GM21825 (cell line): ENCODE results near the gene CDH13.
"Not testable (repeated sequence)": the region's sequence is repeated elsewhere in the genome, so short reads cannot be mapped to it uniquely, and the experiment has no call there.

Experiments
- ATAC-seq: cut with Tn5 transposase; IDR thresholded peaks from one replicate; pipeline ENCODE4 v1.9.1; 2021; ENCODE audit warnings: mild to moderate bottlenecking, moderate library complexity; ENCODE audit not compliant: unreplicated experiment

The CDH13 gene

GRCh38 chr16:82933933-82934332 lies 307.2 kb downstream of the CDH13 start:
- ATAC-seq = not testable (repeated sequence)

- ATAC-seq = no peak
Observed at GRCh38 chr16:82935766-82936165, 309.0 kb downstream of the CDH13 start.

GRCh38 chr16:82936941-82937551 lies 310.3 kb downstream of the CDH13 start:
- no peak for ATAC-seq

GRCh38 chr16:82937926-82938520 lies 311.3 kb downstream of the CDH13 start:
- ATAC-seq = no peak

GRCh38 chr16:82943371-82943770 lies 316.6 kb downstream of the CDH13 start:
- ATAC-seq = no peak

GRCh38 chr16:82945420-82946101 lies 318.8 kb downstream of the CDH13 start:
- ATAC-seq = no peak

- ATAC-seq = no peak
Observed at GRCh38 chr16:82947698-82948097, 320.9 kb downstream of the CDH13 start.

- ATAC-seq = no peak
Observed at GRCh38 chr16:82949016-82949415, 322.2 kb downstream of the CDH13 start.

GRCh38 chr16:82953517-82953916 lies 326.7 kb downstream of the CDH13 start:
- no peak for ATAC-seq

GRCh38 chr16:82954224-82954929 lies 327.6 kb downstream of the CDH13 start:
- ATAC-seq = no peak

- ATAC-seq = no peak
Observed at GRCh38 chr16:82955741-82956348, 329.1 kb downstream of the CDH13 start.

- no peak for ATAC-seq
Observed at GRCh38 chr16:82957212-82957611, 330.4 kb downstream of the CDH13 start.

GRCh38 chr16:82960918-82961317 lies 334.1 kb downstream of the CDH13 start:
- no peak for ATAC-seq

- no peak for ATAC-seq
Observed at GRCh38 chr16:82963653-82964052, 336.9 kb downstream of the CDH13 start.

GRCh38 chr16:82965808-82966207 lies 339.0 kb downstream of the CDH13 start:
- no peak for ATAC-seq

- no peak for ATAC-seq
Observed at GRCh38 chr16:82967424-82967823, 340.7 kb downstream of the CDH13 start.

- ATAC-seq = no peak
Observed at GRCh38 chr16:82971126-82971525, 344.4 kb downstream of the CDH13 start.

GRCh38 chr16:82972331-82972919 lies 345.7 kb downstream of the CDH13 start:
- ATAC-seq = no peak

GRCh38 chr16:82979406-82980111 lies 352.8 kb downstream of the CDH13 start:
- ATAC-seq = no peak

GRCh38 chr16:82980810-82981209 lies 354.0 kb downstream of the CDH13 start:
- no peak for ATAC-seq
